ENCODE measurements around the gene CCDC158.

DNA sequence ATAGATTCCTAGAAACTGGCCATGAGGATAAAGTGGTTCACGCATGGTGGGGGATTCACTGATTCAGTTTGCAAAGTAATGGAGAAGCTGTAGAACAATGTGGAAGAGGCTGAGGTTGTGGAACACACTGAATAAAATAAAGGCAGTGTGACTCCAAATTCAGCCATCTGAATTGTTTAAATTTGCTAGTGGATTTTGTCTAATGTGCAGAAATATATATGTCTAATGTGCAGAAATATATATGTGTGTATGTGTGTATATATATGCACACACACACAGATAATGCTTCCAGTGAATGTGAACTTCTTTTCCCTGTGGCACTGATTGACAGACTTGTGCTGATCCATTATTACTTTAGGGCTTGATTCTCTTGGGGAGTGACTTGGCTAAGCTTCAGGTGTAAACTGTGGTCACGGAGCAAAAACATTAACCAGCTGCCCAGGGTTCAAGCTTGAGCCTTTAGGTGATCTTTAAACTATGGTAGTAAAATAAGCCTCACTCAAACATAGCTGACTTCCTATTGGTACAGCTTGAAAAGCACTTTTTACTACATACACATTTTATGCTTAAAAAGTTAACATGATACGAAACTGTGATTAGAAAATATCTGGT, 110.9 kb downstream of the CCDC158 start:
- TF ChIP-seq, protein P1, sequence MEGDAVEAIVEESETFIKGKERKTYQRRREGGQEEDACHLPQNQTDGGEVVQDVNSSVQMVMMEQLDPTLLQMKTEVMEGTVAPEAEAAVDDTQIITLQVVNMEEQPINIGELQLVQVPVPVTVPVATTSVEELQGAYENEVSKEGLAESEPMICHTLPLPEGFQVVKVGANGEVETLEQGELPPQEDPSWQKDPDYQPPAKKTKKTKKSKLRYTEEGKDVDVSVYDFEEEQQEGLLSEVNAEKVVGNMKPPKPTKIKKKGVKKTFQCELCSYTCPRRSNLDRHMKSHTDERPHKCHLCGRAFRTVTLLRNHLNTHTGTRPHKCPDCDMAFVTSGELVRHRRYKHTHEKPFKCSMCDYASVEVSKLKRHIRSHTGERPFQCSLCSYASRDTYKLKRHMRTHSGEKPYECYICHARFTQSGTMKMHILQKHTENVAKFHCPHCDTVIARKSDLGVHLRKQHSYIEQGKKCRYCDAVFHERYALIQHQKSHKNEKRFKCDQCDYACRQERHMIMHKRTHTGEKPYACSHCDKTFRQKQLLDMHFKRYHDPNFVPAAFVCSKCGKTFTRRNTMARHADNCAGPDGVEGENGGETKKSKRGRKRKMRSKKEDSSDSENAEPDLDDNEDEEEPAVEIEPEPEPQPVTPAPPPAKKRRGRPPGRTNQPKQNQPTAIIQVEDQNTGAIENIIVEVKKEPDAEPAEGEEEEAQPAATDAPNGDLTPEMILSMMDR (IDR thresholded peaks at IDR 0.05; ENCODE audit: extremely low read depth in 1 of 2, insufficient read depth in 1 of 2, low read depth in 1 of 2, low read length in 2 of 2) = no peak
- TF ChIP-seq POLR2A (IDR thresholded peaks at IDR 0.05; ENCODE audit: low read depth, low read length) = no peak
- no peak for TF ChIP-seq FOS (IDR thresholded peaks at IDR 0.05; ENCODE audit: borderline replicate concordance, insufficient read depth, low read length)
- TF ChIP-seq, protein P2, sequence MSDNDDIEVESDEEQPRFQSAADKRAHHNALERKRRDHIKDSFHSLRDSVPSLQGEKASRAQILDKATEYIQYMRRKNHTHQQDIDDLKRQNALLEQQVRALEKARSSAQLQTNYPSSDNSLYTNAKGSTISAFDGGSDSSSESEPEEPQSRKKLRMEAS (IDR thresholded peaks at IDR 0.05; ENCODE audit: insufficient read depth, insufficient read length) = no peak
- no peak for TF ChIP-seq MYC (IDR thresholded peaks at IDR 0.05; ENCODE audit: low read depth, low read length)
- no peak for TF ChIP-seq EZH2 (IDR thresholded peaks at IDR 0.05; ENCODE audit: borderline replicate concordance, low read depth, low read length, severe bottlenecking)
- TF ChIP-seq POLR2AphosphoS5 (IDR thresholded peaks at IDR 0.05; ENCODE audit: insufficient read depth, low read depth, low read length) = no peak

All from endothelial cell of umbilical vein (primary cell).